H9 (cell line): Measurements from ENCODE around the gene DPP6. TPM values are rescaled to one million over a fixed set of nuclear protein-coding genes. Genes with fewer than 3 reads are reported as not detected.

ENCODE experiments used
- DNase-seq: peaks from one replicate; pipeline ENCODE4 v3.0.0-alpha.2; 2017
- H2AFZ ChIP-seq: one replicate; pipeline ENCODE4 v1.6.1; 2013; ENCODE audit warnings: mild to moderate bottlenecking, low read length, control low read depth, moderate library complexity
- H2AK5ac ChIP-seq: 2 replicates; pipeline ENCODE4 v1.6.1; 2013; ENCODE audit warnings: low read length, control low read depth, mixed read lengths; ENCODE audit not compliant: insufficient read length
- H2BK120ac ChIP-seq: one replicate; pipeline ENCODE4 v1.6.1; 2013; ENCODE audit warnings: low read depth, mild to moderate bottlenecking, low read length, control low read depth, inconsistent platforms; ENCODE audit not compliant: poor library complexity, severe bottlenecking
- H2BK12ac ChIP-seq: 2 replicates; pipeline ENCODE4 v1.6.1; 2013; ENCODE audit warnings: low read length, control low read depth, mixed read lengths, low read depth; ENCODE audit not compliant: insufficient read length
- H2BK15ac ChIP-seq: 2 replicates; pipeline ENCODE4 v1.6.1; 2013; ENCODE audit warnings: low read depth, low read length, control low read depth
- H2BK20ac ChIP-seq: one replicate; pipeline ENCODE4 v1.6.1; 2013; ENCODE audit warnings: low read depth, mild to moderate bottlenecking, low read length, control low read depth, inconsistent platforms; ENCODE audit not compliant: poor library complexity, severe bottlenecking
- H2BK5ac ChIP-seq: 2 replicates; pipeline ENCODE4 v1.6.1; 2013; ENCODE audit warnings: low read length, control low read depth, mixed read lengths; ENCODE audit not compliant: insufficient read length
- H3K14ac ChIP-seq: 2 replicates; pipeline ENCODE4 v1.6.1; 2013; ENCODE audit warnings: low read length, control low read depth; ENCODE audit not compliant: insufficient read depth
- H3K18ac ChIP-seq: 2 replicates; pipeline ENCODE4 v1.6.1; 2013; ENCODE audit warnings: low read depth, mild to moderate bottlenecking, mixed read lengths, low read length, control low read depth; ENCODE audit not compliant: insufficient read length
- H3K23ac ChIP-seq: 2 replicates; pipeline ENCODE4 v1.6.1; 2013; ENCODE audit warnings: low read length, control low read depth, mixed read lengths, low read depth; ENCODE audit not compliant: insufficient read length
- H3K23me2 ChIP-seq: 2 replicates; pipeline ENCODE4 v1.6.1; 2013; ENCODE audit warnings: low read depth, mild to moderate bottlenecking, mixed read lengths, low read length, control low read depth; ENCODE audit not compliant: insufficient read length, poor library complexity, severe bottlenecking
- H3K27ac ChIP-seq: 2 replicates; pipeline ENCODE4 v1.5.1; 2013; ENCODE audit warnings: low read length, control low read depth, mixed read lengths, low read depth; ENCODE audit not compliant: insufficient read length
- H3K27me3 ChIP-seq: 2 replicates; pipeline ENCODE4 v1.6.1; 2013; ENCODE audit warnings: low read length, control low read depth, inconsistent platforms; ENCODE audit not compliant: insufficient read depth
- H3K4ac ChIP-seq: 2 replicates; pipeline ENCODE4 v1.6.1; 2013; ENCODE audit warnings: low read depth, mild to moderate bottlenecking, control low read depth, inconsistent platforms, low read length, moderate library complexity
- H3K4me1 ChIP-seq: 2 replicates; pipeline ENCODE4 v1.6.1; 2013; ENCODE audit warnings: low read length, control low read depth, inconsistent platforms; ENCODE audit not compliant: insufficient read depth
- H3K4me2 ChIP-seq: 2 replicates; pipeline ENCODE4 v1.6.1; 2013; ENCODE audit warnings: low read length, control low read depth, mixed read lengths; ENCODE audit not compliant: insufficient read length, insufficient read depth
- H3K56ac ChIP-seq: 2 replicates; pipeline ENCODE4 v1.6.1; 2013; ENCODE audit warnings: low read depth, mild to moderate bottlenecking, mixed read lengths, low read length, control low read depth; ENCODE audit not compliant: insufficient read length
- H3K79me1 ChIP-seq: 2 replicates; pipeline ENCODE4 v1.6.1; 2013; ENCODE audit warnings: low read depth, mild to moderate bottlenecking, moderate library complexity, low read length, control low read depth, inconsistent platforms; ENCODE audit not compliant: insufficient read depth, poor library complexity, severe bottlenecking
- H3K79me2 ChIP-seq: 2 replicates; pipeline ENCODE4 v1.6.1; 2013; ENCODE audit warnings: low read length, control low read depth, inconsistent platforms; ENCODE audit not compliant: insufficient read depth
- H3K9ac ChIP-seq: 2 replicates; pipeline ENCODE4 v1.6.1; 2013; ENCODE audit warnings: low read length, control low read depth, mixed read lengths; ENCODE audit not compliant: insufficient read length; ENCODE audit errors: extremely low read depth
- H3K9me3 ChIP-seq: one replicate; pipeline ENCODE4 v1.6.1; 2013; ENCODE audit warnings: low read depth, low read length, inconsistent platforms; ENCODE audit not compliant: control insufficient read depth
- H3T11ph ChIP-seq: one replicate; pipeline ENCODE4 v1.6.1; 2013; ENCODE audit warnings: mild to moderate bottlenecking, low read length, control low read depth, inconsistent platforms
- H4K20me1 ChIP-seq: one replicate; pipeline ENCODE4 v1.6.1; 2013; ENCODE audit not compliant: control insufficient read depth, insufficient read length, insufficient read depth
- H4K5ac ChIP-seq: 2 replicates; pipeline ENCODE4 v1.6.1; 2013; ENCODE audit warnings: low read depth, mild to moderate bottlenecking, mixed read lengths, low read length, control low read depth; ENCODE audit not compliant: insufficient read length
- H4K8ac ChIP-seq: replicated peaks from 2 replicates; pipeline ENCODE4 v1.6.1; 2013; ENCODE audit warnings: low read length, control low read depth, mixed read lengths, low read depth; ENCODE audit not compliant: insufficient read length
- H4K91ac ChIP-seq: 2 replicates; pipeline ENCODE4 v1.6.1; 2013; ENCODE audit warnings: low read depth, mild to moderate bottlenecking, moderate library complexity, mixed read lengths, low read length, control low read depth; ENCODE audit not compliant: insufficient read length
- H3K27ac Mint-ChIP-seq, 3 experiments: 2 replicates in 2 of 3; 3 replicates in 1 of 3; pipeline ENCODE4 v1.8.0; 2020 to 2021; ENCODE audit warnings: mixed read lengths in 3 of 3, mild to moderate bottlenecking in 1 of 3, moderate library complexity in 1 of 3
- H3K27me3 Mint-ChIP-seq: 2 replicates; pipeline ENCODE4 v1.8.0; 2021; ENCODE audit warnings: low read depth, mild to moderate bottlenecking, moderate library complexity, mixed read lengths
- H3K36me3 Mint-ChIP-seq, 3 experiments: 2 replicates in 2 of 3; 3 replicates in 1 of 3; pipeline ENCODE4 v1.8.0; 2020 to 2021; ENCODE audit warnings: low read depth in 3 of 3, mixed read lengths in 3 of 3; ENCODE audit not compliant: insufficient read depth in 1 of 3
- H3K4me1 Mint-ChIP-seq, 2 experiments: 2 replicates each; pipeline ENCODE4 v1.8.0; 2020; ENCODE audit warnings: mixed read lengths in 2 of 2
- H3K4me3 Mint-ChIP-seq, 2 experiments: 2 replicates in 1 of 2; 3 replicates in 1 of 2; pipeline ENCODE4 v1.8.0; 2020 to 2021; ENCODE audit warnings: mild to moderate bottlenecking in 2 of 2, mixed read lengths in 2 of 2, moderate library complexity in 1 of 2
- H3K9me3 Mint-ChIP-seq, 2 experiments: 2 replicates in 1 of 2; 3 replicates in 1 of 2; pipeline ENCODE4 v1.8.0; 2020; ENCODE audit warnings: mild to moderate bottlenecking in 2 of 2, mixed read lengths in 2 of 2, moderate library complexity in 1 of 2
- CTCF ChIP-seq: fragments of 200-600 bp; sonication (generic); conservative IDR thresholded peaks from 3 replicates; pipeline ENCODE4 v1.8.0; 2021; ENCODE audit warnings: antibody characterized with exemption, mild to moderate bottlenecking
- WGBS: extraction: QIAGEN DNeasy Blood & Tissue Kit; methylation state at CpG from one replicate; pipeline ENCODE4 v1.1.7; 2013; ENCODE audit warnings: missing lambda C conversion rate, low lambda C conversion rate, mixed read lengths; ENCODE audit not compliant: insufficient read length; ENCODE audit errors: extremely low coverage; 5-methylcytosine and 5-hydroxymethylcytosine counted together
- total RNA-seq: library from RNA; stranded (reverse); gene quantifications from 2 replicates; pipeline ENCODE4 v1.2.1, GENCODE V29; 2021

DPP6 gene
- total RNA-seq, 1 experiment from 2014 or later, result 4.5 TPM

- peaks cover 26% of the 10 kb centered on the region for H3K27me3 Mint-ChIP-seq
- Histone ChIP-seq H4K20me1 (no peaks in the 10 kb centered on the region), H2AK5ac (no peak overlapping the region), H4K91ac (no peak overlapping the region), H2BK20ac (peak overlapping the region; percentile 65), H3K4ac (no peak overlapping the region), H3K14ac (peak overlapping the region; percentile 73), H3K23me2 (peaks cover 5% of the 10 kb centered on the region), H3K56ac (no peak overlapping the region), H3K9me3 (no peaks in the 10 kb centered on the region), H3K27ac (no peak overlapping the region), H2BK120ac (no peak overlapping the region), H3K23ac (no peak overlapping the region), H2BK5ac (no peak overlapping the region), H3K27me3 (no peaks in the 10 kb centered on the region), H3K79me2 (no peaks in the 10 kb centered on the region), H4K5ac (no peak overlapping the region), H3K18ac (peak overlapping the region; percentile 45), H3K9ac (no peak overlapping the region), H3K4me1 (peaks cover 2% of the 10 kb centered on the region; the same call in 1 of the 2 replicates), H2BK15ac (no peak overlapping the region), H3K4me2 (peak overlapping the region; percentile 84), H4K8ac (no peak overlapping the region), H2BK12ac (no peak overlapping the region), H3K79me1 (no peaks in the 10 kb centered on the region), H2AFZ (no peak overlapping the region), H3T11ph (no peak overlapping the region)
- H3K27ac Mint-ChIP-seq, result no peak overlapping the region
- H3K36me3 Mint-ChIP-seq, result no peaks in the 10 kb centered on the region; a peak in 2 of 7 replicates
- peaks cover 40 to 43% of the 10 kb centered on the region in 2 experiments for H3K4me1 Mint-ChIP-seq
- peak overlapping the region; percentile 67 to 86 for H3K4me3 Mint-ChIP-seq
- no CpG with 5 or more reads among the region's 57 CpGs for WGBS
- H3K9me3 Mint-ChIP-seq, result no peaks in the 10 kb centered on the region
- DNase-seq, result peak; percentile 76
- TF ChIP-seq CTCF, result no peak
Observed at GRCh38 chr7:154304740-154305700, 252.8 kb downstream of the DPP6 start.
